Left lung (tissue), 10 donors: ENCODE data around the gene CDCA3. TPM values are rescaled to one million over a fixed set of nuclear protein-coding genes. Genes with fewer than 3 reads are reported as not detected.

Experiments
- ATAC-seq: fragments of 200-7000 bp; cut with Tn5 transposase; one replicate; pipeline ENCODE4 v1.9.1; 2020; ENCODE audit warnings: moderate library complexity
- DNase-seq, 4 donors: peaks; one replicate each; pipeline ENCODE4 v3.0.0-alpha.2; 2013 to 2020
- H3K27ac ChIP-seq, 2 donors: fragments of 200-600 bp; sonication (generic) in 1 of 2; one replicate each; pipeline versions ENCODE4 v1.5.0 to v1.8.0; 2020 to 2021
- H3K27me3 ChIP-seq, 2 donors: fragments of 200-600 bp; sonication (generic) in 1 of 2; one replicate each; pipeline versions ENCODE4 v1.5.0 to v1.8.0; 2020 to 2021
- H3K36me3 ChIP-seq, 2 donors: fragments of 200-600 bp; sonication (generic) in 1 of 2; one replicate each; pipeline versions ENCODE4 v1.5.0 to v1.8.0; 2020 to 2021
- H3K4me1 ChIP-seq, 2 donors: fragments of 200-600 bp; one replicate each; pipeline ENCODE4 v1.8.0; 2021
- H3K4me3 ChIP-seq, 2 donors: fragments of 200-600 bp; sonication (generic) in 1 of 2; one replicate each; pipeline versions ENCODE4 v1.5.0 to v1.8.0; 2020 to 2021; ENCODE audit warnings: mild to moderate bottlenecking in 1 of 2
- H3K9me3 ChIP-seq, 2 donors: fragments of 200-600 bp; sonication (generic) in 1 of 2; one replicate each; pipeline versions ENCODE4 v1.5.0 to v1.8.0; 2020 to 2021
- CTCF ChIP-seq, 2 donors: fragments of 200-600 bp; sonication (generic) in 1 of 2; IDR thresholded peaks; one replicate each; pipeline versions ENCODE4 v1.5.0 to v1.8.0; 2021; ENCODE audit warnings: antibody characterized with exemption in 2 of 2
- intact Hi-C, 2 donors: fragments of 100-400 bp; cut with DNase I; formaldehyde crosslinking; loops; one replicate each; pipeline versions ENCODE4 v1.11.2 to v1.14.2; 2022
- polyA plus RNA-seq, 6 donors: library from polyadenylated mRNA; unstranded; fragments of 120-200 nt; gene quantifications; one replicate each; pipeline ENCODE4 v1.2.1, GENCODE V29; 2013; ENCODE audit not compliant: insufficient read length in 6 of 6
- total RNA-seq, 2 donors: library from RNA; stranded (reverse); fragmentation: NEBNext Ultra II Directional; extraction: Animal tissue kit (Norgen Biotek cat#: 25700); gene quantifications; one replicate each; pipeline ENCODE4 v1.2.1, GENCODE V29; 2021
- donor health status: DM: no; HTN: yes; CAD: no.
- donor health status: DM: no; HTN: no; CAD: no.

The CDCA3 gene
- total and polyA plus RNA-seq, 8 donors, result 2.0 to 59.2 (median 28.2) TPM

- H3K4me3 ChIP-seq, result no peak overlapping the region
- peaks cover 0 to 15% of the 10 kb centered on the region in 2 donors for H3K27me3 ChIP-seq
- ATAC-seq (no peak), DNase-seq (no peak)
- no peaks in the 10 kb centered on the region for H3K9me3 ChIP-seq
- peaks cover 0 to 7% of the 10 kb centered on the region in 2 donors for H3K4me1 ChIP-seq
- H3K36me3 ChIP-seq, result no peaks in the 10 kb centered on the region
- H3K27ac ChIP-seq, result no peak overlapping the region
- intact Hi-C loops, result no loop called here
- no peak for TF ChIP-seq CTCF (IDR thresholded peaks at IDR 0.05)
Measured at GRCh38 chr12:6834254-6834653, 16.8 kb downstream of the CDCA3 start.

GRCh38 chr12:6833189-6833890, 17.7 kb downstream of the CDCA3 start:
- intact Hi-C loops, result no loop called here
- Histone ChIP-seq H3K27me3 (peaks cover 0 to 24% of the 10 kb centered on the region in 2 donors), H3K4me3 (no peak overlapping the region), H3K4me1 (peaks cover 0 to 16% of the 10 kb centered on the region in 2 donors), H3K9me3 (no peaks in the 10 kb centered on the region), H3K36me3 (no peaks in the 10 kb centered on the region), H3K27ac (no peak overlapping the region)
- no peak for ATAC-seq
- no peak for DNase-seq
- TF ChIP-seq CTCF (IDR thresholded peaks at IDR 0.05), result no peak

- H3K36me3 ChIP-seq, result no peaks in the 10 kb centered on the region
- ATAC-seq (no peak), DNase-seq (no peak)
- peaks cover 0 to 36% of the 10 kb centered on the region in 2 donors for H3K27me3 ChIP-seq
- no peak overlapping the region for H3K27ac ChIP-seq
- no peak for TF ChIP-seq CTCF (IDR thresholded peaks at IDR 0.05)
- intact Hi-C loops, result no loop called here
- no peak overlapping the region for H3K4me3 ChIP-seq
- H3K9me3 ChIP-seq, result no peaks in the 10 kb centered on the region
- H3K4me1 ChIP-seq, result peaks cover 5 to 24% of the 10 kb centered on the region in 2 donors
Measured at GRCh38 chr12:6832125-6832524, 19.0 kb downstream of the CDCA3 start.

GRCh38 chr12:6831450-6831995, 19.6 kb downstream of the CDCA3 start:
- intact Hi-C loops, result no loop called here
- TF ChIP-seq CTCF (IDR thresholded peaks at IDR 0.05), result no peak
- H3K27ac ChIP-seq, result no peak overlapping the region
- no peak overlapping the region for H3K4me3 ChIP-seq
- DNase-seq (no peak), ATAC-seq (no peak)
- H3K36me3 ChIP-seq, result no peaks in the 10 kb centered on the region
- peaks cover 6 to 25% of the 10 kb centered on the region in 2 donors for H3K4me1 ChIP-seq
- H3K9me3 ChIP-seq, result no peaks in the 10 kb centered on the region
- H3K27me3 ChIP-seq, result peaks cover 0 to 42% of the 10 kb centered on the region in 2 donors

- H3K36me3 ChIP-seq, result no peaks in the 10 kb centered on the region
- H3K27ac ChIP-seq, result no peak overlapping the region
- H3K4me3 ChIP-seq, result no peak overlapping the region
- DNase-seq, result no peak
- H3K27me3 ChIP-seq, result peaks cover 0 to 47% of the 10 kb centered on the region in 2 donors
- H3K4me1 ChIP-seq, result peaks cover 6 to 25% of the 10 kb centered on the region in 2 donors
- intact Hi-C loops, result no loop called here
- ATAC-seq, result no peak
- no peak for TF ChIP-seq CTCF (IDR thresholded peaks at IDR 0.05)
- H3K9me3 ChIP-seq, result no peaks in the 10 kb centered on the region
Measured at GRCh38 chr12:6830999-6831398, 20.1 kb downstream of the CDCA3 start.
